Measurements from ENCODE around the gene CACNA2D3.
A peak's percentile ranks its signal among the peaks of the same experiment; 100 is the strongest.

Gene CACNA2D3

DNA sequence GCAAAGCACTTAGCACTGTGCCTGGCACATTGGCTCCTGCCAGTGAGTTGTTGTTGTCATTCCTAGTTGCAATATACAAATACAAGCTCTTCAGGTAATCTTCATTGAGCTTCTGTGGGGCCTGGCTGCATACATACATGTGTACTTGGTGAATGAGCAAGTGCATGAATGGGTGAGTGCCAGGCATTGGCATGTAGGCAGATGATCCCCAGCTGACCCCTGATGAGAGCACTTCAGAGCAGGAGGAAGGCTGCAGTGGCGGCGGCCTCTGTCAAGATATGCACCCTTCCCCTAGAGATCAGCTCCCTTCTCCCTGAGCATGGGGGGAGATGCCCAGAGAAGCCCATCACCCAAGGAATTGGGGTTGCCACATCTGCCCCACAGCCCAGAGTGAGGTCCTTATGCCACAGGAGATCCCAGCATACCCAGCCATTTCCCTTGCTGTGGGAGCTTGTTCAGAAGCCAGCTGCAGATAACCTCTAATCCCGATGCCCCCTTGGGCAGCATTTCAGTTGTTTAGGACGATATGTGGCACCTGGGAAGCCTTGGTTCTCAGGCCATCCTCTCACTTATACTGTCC lies 8.8 kb downstream of the CACNA2D3 start:
- Histone ChIP-seq H3K79me2 (ENCODE audit: control insufficient read depth, insufficient read depth, low read length) (no peaks in the 10 kb centered on the region), H3K4ac (ENCODE audit: low read depth, low read length) (no peak overlapping the region), H3K56ac (ENCODE audit: low read length) (no peak overlapping the region), H2BK15ac (replicated peaks; ENCODE audit: low read depth) (no peak overlapping the region), H3K23ac (ENCODE audit: low read length) (no peak overlapping the region), H3K4me3 (ENCODE audit: low read length) (no peak overlapping the region), H4K8ac (ENCODE audit: low read depth, low read length) (no peak overlapping the region), H4K5ac (ENCODE audit: low read length) (no peak overlapping the region), H3K4me1 (ENCODE audit: control insufficient read depth, low read depth, low read length) (no peaks in the 10 kb centered on the region), H3K27me3 (ENCODE audit: insufficient read depth, low read length, poor library complexity) (no peaks in the 10 kb centered on the region), H3K18ac (ENCODE audit: low read length) (no peak overlapping the region), H3K79me1 (ENCODE audit: low read length) (no peaks in the 10 kb centered on the region), H3K9ac (ENCODE audit: low read length) (no peak overlapping the region), H2BK5ac (ENCODE audit: low read length) (no peak overlapping the region), H2BK120ac (ENCODE audit: low read depth, low read length) (no peak overlapping the region), H3K27ac (ENCODE audit: low read depth, low read length) (no peak overlapping the region), H3K4me2 (ENCODE audit: low read length) (no peak overlapping the region), H3K36me3 (ENCODE audit: control insufficient read depth, insufficient read depth, low read length) (no peaks in the 10 kb centered on the region), H2AK5ac (ENCODE audit: low read length) (no peak overlapping the region)
- no peak for DNase-seq
- WGBS (ENCODE audit: extremely low coverage, insufficient coverage, low lambda C conversion rate) = no CpG with 5 or more reads among the region's 4 CpGs

DNA sequence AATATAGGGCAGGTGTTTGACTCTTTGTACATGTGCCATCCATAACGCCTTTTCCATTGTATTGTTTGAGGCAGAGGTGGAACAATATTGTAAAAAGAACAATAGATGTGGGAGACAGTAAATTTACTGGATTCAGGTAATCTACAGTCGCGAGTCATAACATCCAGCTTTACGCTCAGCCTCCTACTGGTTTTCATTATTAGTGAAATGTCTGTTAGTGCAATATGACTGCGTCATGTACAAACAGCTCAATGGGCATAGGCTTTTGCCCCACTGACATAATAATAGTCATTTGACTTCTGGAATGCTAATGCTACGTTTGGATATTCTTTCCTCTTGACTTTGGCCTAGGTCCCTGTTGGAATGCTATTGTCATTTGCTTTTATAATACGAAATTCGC lies 9.5 kb downstream of the CACNA2D3 start:
- Histone ChIP-seq H3K4me3 (ENCODE audit: low read length) (no peak overlapping the region), H2BK120ac (ENCODE audit: low read depth, low read length) (no peak overlapping the region), H4K5ac (ENCODE audit: low read length) (no peak overlapping the region), H3K9ac (ENCODE audit: low read length) (no peak overlapping the region), H3K4me2 (ENCODE audit: low read length) (no peak overlapping the region), H3K18ac (ENCODE audit: low read length) (no peak overlapping the region), H3K4me1 (ENCODE audit: control insufficient read depth, low read depth, low read length) (no peaks in the 10 kb centered on the region), H4K8ac (ENCODE audit: low read depth, low read length) (no peak overlapping the region), H3K4ac (ENCODE audit: low read depth, low read length) (no peak overlapping the region), H3K27me3 (ENCODE audit: insufficient read depth, low read length, poor library complexity) (no peaks in the 10 kb centered on the region), H2AK5ac (ENCODE audit: low read length) (no peak overlapping the region), H3K27ac (ENCODE audit: low read depth, low read length) (no peak overlapping the region), H3K79me1 (ENCODE audit: low read length) (no peaks in the 10 kb centered on the region), H2BK15ac (replicated peaks; ENCODE audit: low read depth) (no peak overlapping the region), H3K79me2 (ENCODE audit: control insufficient read depth, insufficient read depth, low read length) (no peaks in the 10 kb centered on the region), H2BK5ac (ENCODE audit: low read length) (no peak overlapping the region), H3K36me3 (ENCODE audit: control insufficient read depth, insufficient read depth, low read length) (no peaks in the 10 kb centered on the region), H3K23ac (ENCODE audit: low read length) (no peak overlapping the region), H3K56ac (ENCODE audit: low read length) (no peak overlapping the region)
- no peak for DNase-seq
- WGBS (ENCODE audit: extremely low coverage, insufficient coverage, low lambda C conversion rate) = no CpG with 5 or more reads among the region's 8 CpGs

DNA sequence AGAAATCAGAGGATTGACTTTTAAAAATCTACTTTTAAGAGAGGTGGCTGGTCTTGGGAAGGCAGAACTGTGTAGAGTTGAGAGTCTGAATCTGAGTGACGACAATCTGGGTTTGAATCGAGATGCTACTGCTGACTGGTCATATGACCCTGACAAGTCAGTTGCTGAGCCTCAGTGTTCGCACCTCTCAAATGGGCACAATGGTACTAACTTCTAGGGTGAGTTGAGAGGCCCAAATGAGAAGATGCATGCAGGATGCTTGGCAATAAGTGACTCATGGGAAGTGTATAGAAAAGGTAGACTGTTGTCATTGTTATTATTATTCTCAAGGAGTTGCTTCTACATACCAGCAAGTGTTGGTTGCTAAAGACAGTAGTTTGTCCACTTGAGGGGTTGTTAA lies 10.3 kb downstream of the CACNA2D3 start:
- H3K27me3 ChIP-seq (ENCODE audit: insufficient read depth, low read length, poor library complexity) = no peaks in the 10 kb centered on the region
- H3K79me2 ChIP-seq (ENCODE audit: control insufficient read depth, insufficient read depth, low read length) = no peaks in the 10 kb centered on the region
- H3K56ac ChIP-seq (ENCODE audit: low read length) = no peak overlapping the region
- no peak overlapping the region for H3K9ac ChIP-seq (ENCODE audit: low read length)
- WGBS (ENCODE audit: extremely low coverage, insufficient coverage, low lambda C conversion rate) = no CpG with 5 or more reads among the region's 3 CpGs
- no peak overlapping the region for H4K5ac ChIP-seq (ENCODE audit: low read length)
- H3K4me1 ChIP-seq (ENCODE audit: control insufficient read depth, low read depth, low read length) = no peaks in the 10 kb centered on the region
- H2BK120ac ChIP-seq (ENCODE audit: low read depth, low read length) = no peak overlapping the region
- no peaks in the 10 kb centered on the region for H3K79me1 ChIP-seq (ENCODE audit: low read length)
- no peak overlapping the region for H3K27ac ChIP-seq (ENCODE audit: low read depth, low read length)
- H2BK5ac ChIP-seq (ENCODE audit: low read length) = no peak overlapping the region
- no peak overlapping the region for H3K4me3 ChIP-seq (ENCODE audit: low read length)
- no peak overlapping the region for H2AK5ac ChIP-seq (ENCODE audit: low read length)
- H3K23ac ChIP-seq (ENCODE audit: low read length) = no peak overlapping the region
- H3K4me2 ChIP-seq (ENCODE audit: low read length) = no peak overlapping the region
- H4K8ac ChIP-seq (ENCODE audit: low read depth, low read length) = no peak overlapping the region
- no peak overlapping the region for H2BK15ac ChIP-seq (replicated peaks; ENCODE audit: low read depth)
- no peak overlapping the region for H3K4ac ChIP-seq (ENCODE audit: low read depth, low read length)
- no peaks in the 10 kb centered on the region for H3K36me3 ChIP-seq (ENCODE audit: control insufficient read depth, insufficient read depth, low read length)
- H3K18ac ChIP-seq (ENCODE audit: low read length) = no peak overlapping the region
- no peak for DNase-seq

DNA sequence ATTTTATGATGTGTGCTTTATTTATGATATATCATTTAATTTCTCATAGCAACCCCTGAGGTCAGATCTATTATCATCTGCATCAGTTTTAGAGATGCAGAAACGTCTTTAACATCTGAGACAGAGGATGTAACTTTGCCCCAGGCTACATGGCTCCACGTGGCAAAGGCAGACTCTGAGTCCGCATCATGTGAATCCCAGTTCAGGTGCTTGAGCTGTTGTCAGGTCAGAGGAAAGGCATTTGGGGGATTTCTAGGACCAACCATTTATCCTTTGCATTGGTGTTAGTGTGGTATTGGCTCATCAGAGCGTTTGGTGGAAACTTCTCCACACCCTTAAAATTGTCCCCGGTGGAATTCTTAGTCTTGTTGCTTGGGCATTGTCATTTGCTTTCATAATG lies 10.8 kb downstream of the CACNA2D3 start:
- H3K18ac ChIP-seq (ENCODE audit: low read length) = no peak overlapping the region
- H2BK120ac ChIP-seq (ENCODE audit: low read depth, low read length) = no peak overlapping the region
- H3K79me2 ChIP-seq (ENCODE audit: control insufficient read depth, insufficient read depth, low read length) = no peaks in the 10 kb centered on the region
- H3K4me3 ChIP-seq (ENCODE audit: low read length) = no peak overlapping the region
- H3K4me2 ChIP-seq (ENCODE audit: low read length) = no peak overlapping the region
- no peak overlapping the region for H3K4ac ChIP-seq (ENCODE audit: low read depth, low read length)
- no peaks in the 10 kb centered on the region for H3K27me3 ChIP-seq (ENCODE audit: insufficient read depth, low read length, poor library complexity)
- H4K8ac ChIP-seq (ENCODE audit: low read depth, low read length) = no peak overlapping the region
- no peaks in the 10 kb centered on the region for H3K79me1 ChIP-seq (ENCODE audit: low read length)
- H4K5ac ChIP-seq (ENCODE audit: low read length) = no peak overlapping the region
- no peak overlapping the region for H2BK15ac ChIP-seq (replicated peaks; ENCODE audit: low read depth)
- no peak overlapping the region for H3K56ac ChIP-seq (ENCODE audit: low read length)
- H3K27ac ChIP-seq (ENCODE audit: low read depth, low read length) = no peak overlapping the region
- no peaks in the 10 kb centered on the region for H3K36me3 ChIP-seq (ENCODE audit: control insufficient read depth, insufficient read depth, low read length)
- no peak overlapping the region for H2BK5ac ChIP-seq (ENCODE audit: low read length)
- no CpG with 5 or more reads among the region's 5 CpGs for WGBS (ENCODE audit: extremely low coverage, insufficient coverage, low lambda C conversion rate)
- no peaks in the 10 kb centered on the region for H3K4me1 ChIP-seq (ENCODE audit: control insufficient read depth, low read depth, low read length)
- no peak overlapping the region for H2AK5ac ChIP-seq (ENCODE audit: low read length)
- H3K9ac ChIP-seq (ENCODE audit: low read length) = no peak overlapping the region
- no peak overlapping the region for H3K23ac ChIP-seq (ENCODE audit: low read length)
- peak; percentile 56 for DNase-seq

DNA sequence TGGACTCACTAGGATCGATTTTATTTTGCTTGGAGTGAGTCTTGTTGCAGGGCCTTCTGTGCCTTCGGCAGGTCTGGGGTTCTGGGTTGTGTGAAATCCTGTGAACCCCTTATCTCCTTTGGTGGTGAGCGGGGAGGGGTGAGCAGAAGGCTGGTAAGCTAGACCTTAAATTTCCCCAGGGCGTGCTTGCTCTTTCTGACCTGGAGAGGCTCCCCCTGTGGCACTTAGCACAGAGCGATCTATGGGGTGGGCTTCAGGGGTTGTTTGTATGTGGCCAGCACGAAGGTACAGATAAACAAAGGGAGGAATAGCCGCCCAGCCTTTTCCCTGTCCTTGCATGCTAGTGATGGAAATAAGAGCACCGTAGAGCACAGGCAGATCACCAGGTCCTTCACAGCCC lies 11.8 kb downstream of the CACNA2D3 start:
- H3K4me1 ChIP-seq (ENCODE audit: control insufficient read depth, low read depth, low read length) = no peaks in the 10 kb centered on the region
- H2BK15ac ChIP-seq (replicated peaks; ENCODE audit: low read depth) = no peak overlapping the region
- no peaks in the 10 kb centered on the region for H3K27me3 ChIP-seq (ENCODE audit: insufficient read depth, low read length, poor library complexity)
- no peaks in the 10 kb centered on the region for H3K79me2 ChIP-seq (ENCODE audit: control insufficient read depth, insufficient read depth, low read length)
- no peak overlapping the region for H3K4ac ChIP-seq (ENCODE audit: low read depth, low read length)
- H3K9ac ChIP-seq (ENCODE audit: low read length) = no peak overlapping the region
- H2BK5ac ChIP-seq (ENCODE audit: low read length) = no peak overlapping the region
- no peaks in the 10 kb centered on the region for H3K79me1 ChIP-seq (ENCODE audit: low read length)
- no peak overlapping the region for H3K4me3 ChIP-seq (ENCODE audit: low read length)
- WGBS (ENCODE audit: extremely low coverage, insufficient coverage, low lambda C conversion rate) = no CpG with 5 or more reads among the region's 8 CpGs
- no peak for DNase-seq
- H2AK5ac ChIP-seq (ENCODE audit: low read length) = no peak overlapping the region
- no peak overlapping the region for H3K27ac ChIP-seq (ENCODE audit: low read depth, low read length)
- no peak overlapping the region for H4K8ac ChIP-seq (ENCODE audit: low read depth, low read length)
- H3K4me2 ChIP-seq (ENCODE audit: low read length) = no peak overlapping the region
- H3K18ac ChIP-seq (ENCODE audit: low read length) = no peak overlapping the region
- H3K56ac ChIP-seq (ENCODE audit: low read length) = no peak overlapping the region
- no peak overlapping the region for H3K23ac ChIP-seq (ENCODE audit: low read length)
- no peaks in the 10 kb centered on the region for H3K36me3 ChIP-seq (ENCODE audit: control insufficient read depth, insufficient read depth, low read length)
- H4K5ac ChIP-seq (ENCODE audit: low read length) = no peak overlapping the region
- no peak overlapping the region for H2BK120ac ChIP-seq (ENCODE audit: low read depth, low read length)

DNA sequence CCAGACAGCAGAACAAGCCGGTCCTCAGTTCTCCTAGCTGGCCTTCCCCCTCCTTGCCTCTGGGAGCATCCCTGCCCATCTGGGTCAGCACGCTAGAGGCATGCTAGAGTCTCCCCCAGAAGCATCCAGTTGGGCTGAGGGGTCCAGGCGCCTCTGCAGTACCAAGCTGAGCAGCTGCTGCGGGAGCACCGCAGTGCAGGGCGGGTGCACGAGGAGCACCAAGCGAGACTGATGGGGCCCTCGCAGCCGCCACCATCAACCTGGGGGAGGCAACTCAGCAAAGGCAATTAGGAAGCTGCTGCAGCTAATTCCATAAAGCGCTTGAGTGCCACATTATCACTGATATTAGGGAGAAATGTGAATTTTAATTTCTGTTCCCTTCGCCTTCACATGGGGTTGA lies 12.4 kb downstream of the CACNA2D3 start:
- no peak overlapping the region for H2BK120ac ChIP-seq (ENCODE audit: low read depth, low read length)
- H2BK5ac ChIP-seq (ENCODE audit: low read length) = no peak overlapping the region
- H4K8ac ChIP-seq (ENCODE audit: low read depth, low read length) = no peak overlapping the region
- DNase-seq = no peak
- no peak overlapping the region for H3K4me2 ChIP-seq (ENCODE audit: low read length)
- H3K23ac ChIP-seq (ENCODE audit: low read length) = no peak overlapping the region
- no peak overlapping the region for H3K56ac ChIP-seq (ENCODE audit: low read length)
- no peaks in the 10 kb centered on the region for H3K79me2 ChIP-seq (ENCODE audit: control insufficient read depth, insufficient read depth, low read length)
- H2AK5ac ChIP-seq (ENCODE audit: low read length) = no peak overlapping the region
- H3K9ac ChIP-seq (ENCODE audit: low read length) = no peak overlapping the region
- H3K36me3 ChIP-seq (ENCODE audit: control insufficient read depth, insufficient read depth, low read length) = no peaks in the 10 kb centered on the region
- H3K4me1 ChIP-seq (ENCODE audit: control insufficient read depth, low read depth, low read length) = no peaks in the 10 kb centered on the region
- WGBS (ENCODE audit: extremely low coverage, insufficient coverage, low lambda C conversion rate) = no CpG with 5 or more reads among the region's 12 CpGs
- H3K18ac ChIP-seq (ENCODE audit: low read length) = no peak overlapping the region
- no peak overlapping the region for H3K4me3 ChIP-seq (ENCODE audit: low read length)
- no peak overlapping the region for H4K5ac ChIP-seq (ENCODE audit: low read length)
- no peak overlapping the region for H3K4ac ChIP-seq (ENCODE audit: low read depth, low read length)
- H3K79me1 ChIP-seq (ENCODE audit: low read length) = no peaks in the 10 kb centered on the region
- H3K27me3 ChIP-seq (ENCODE audit: insufficient read depth, low read length, poor library complexity) = no peaks in the 10 kb centered on the region
- no peak overlapping the region for H2BK15ac ChIP-seq (replicated peaks; ENCODE audit: low read depth)
- no peak overlapping the region for H3K27ac ChIP-seq (ENCODE audit: low read depth, low read length)
